Activated T-helper 17 cell treated with anti-CD3 and anti-CD28 coated beads, Interleukin-2, amount 50 U/mL, for 72 hours (primary cell): ENCODE results near the gene MKLN1. TPM values are rescaled to one million over a fixed set of nuclear protein-coding genes. Genes with fewer than 3 reads are reported as not detected.
"Not testable (repeated sequence)": the region's sequence is repeated elsewhere in the genome, so short reads cannot be mapped to it uniquely, and the experiment has no call there.

Experiments used
- ATAC-seq: fragments of 150-1000 bp; cut with Tn5 transposase; replicated peaks from 2 replicates; pipeline ENCODE4 v1.10.0; 2021; ENCODE audit warnings: mild to moderate bottlenecking, moderate library complexity
- H3K27ac Mint-ChIP-seq: one replicate; pipeline ENCODE4 v1.8.0; 2022; ENCODE audit warnings: mixed read lengths
- H3K27me3 Mint-ChIP-seq: one replicate; pipeline ENCODE4 v1.8.0; 2022; ENCODE audit warnings: mixed read lengths
- H3K36me3 Mint-ChIP-seq: one replicate; pipeline ENCODE4 v1.8.0; 2022; ENCODE audit warnings: low read depth, mild to moderate bottlenecking, mixed read lengths
- H3K4me1 Mint-ChIP-seq: one replicate; pipeline ENCODE4 v1.8.0; 2022; ENCODE audit warnings: mixed read lengths
- H3K4me3 Mint-ChIP-seq: one replicate; pipeline ENCODE4 v1.8.0; 2022; ENCODE audit warnings: mild to moderate bottlenecking, mixed read lengths
- H3K9me3 Mint-ChIP-seq: one replicate; pipeline ENCODE4 v1.8.0; 2022; ENCODE audit warnings: mixed read lengths
- total RNA-seq, 2 donors: library from RNA; stranded (reverse); gene quantifications; one replicate each; pipeline ENCODE4 v1.2.3, GENCODE V29; 2022

The MKLN1 gene
- total RNA-seq, 2 donors from 2014 or later = 49.5 to 70.1 TPM

DNA sequence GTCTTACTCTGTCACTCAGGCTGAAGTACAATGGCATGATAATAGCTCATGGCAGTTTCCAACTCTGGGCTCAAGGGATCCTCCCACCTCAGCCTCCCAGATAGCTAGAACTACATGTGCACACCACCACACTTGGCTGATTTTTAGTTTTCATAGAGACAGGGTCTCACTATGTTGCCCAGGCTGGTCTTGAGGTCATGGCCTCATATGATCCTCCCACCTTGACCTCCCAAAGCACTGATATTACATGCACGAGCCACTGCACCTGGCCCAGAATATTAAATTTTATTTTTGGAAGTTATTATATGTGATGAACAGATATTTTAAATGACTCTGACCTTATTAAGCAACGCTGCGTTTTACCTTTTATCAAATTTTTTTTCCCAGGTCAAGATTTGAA, 134.4 kb downstream of the MKLN1 start:
- Mint-ChIP-seq H3K27me3 (no peaks in the 10 kb centered on the region), H3K27ac (no peak overlapping the region), H3K4me3 (no peak overlapping the region), H3K9me3 (no peaks in the 10 kb centered on the region), H3K36me3 (peaks cover 78% of the 10 kb centered on the region), H3K4me1 (peaks cover 6% of the 10 kb centered on the region)
- ATAC-seq = no peak

DNA sequence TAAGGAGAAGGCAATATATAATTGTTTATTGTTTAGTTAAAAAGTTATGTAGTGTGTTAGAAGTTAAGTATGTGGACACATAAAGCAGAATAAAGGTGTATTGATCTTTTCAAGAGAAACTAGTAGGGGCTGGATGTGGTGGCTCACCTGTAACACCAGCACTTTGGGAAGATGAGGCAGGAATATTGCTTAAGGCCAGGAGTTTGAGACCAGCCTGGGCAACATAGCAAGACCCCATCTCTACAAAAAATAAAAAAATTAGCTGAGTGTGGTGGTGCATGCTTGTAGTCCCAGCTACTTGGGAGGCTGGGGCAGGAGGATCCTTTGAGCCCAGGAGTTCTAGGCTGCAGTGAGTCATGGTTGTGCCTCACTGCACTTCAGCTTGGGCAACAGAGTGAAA, 135.0 kb downstream of the MKLN1 start:
- H3K27ac Mint-ChIP-seq, H3K9me3 Mint-ChIP-seq, H3K27me3 Mint-ChIP-seq, H3K4me1 Mint-ChIP-seq, ATAC-seq, H3K4me3 Mint-ChIP-seq: not testable (repeated sequence)
- H3K36me3 Mint-ChIP-seq = peaks cover 80% of the 10 kb centered on the region

DNA sequence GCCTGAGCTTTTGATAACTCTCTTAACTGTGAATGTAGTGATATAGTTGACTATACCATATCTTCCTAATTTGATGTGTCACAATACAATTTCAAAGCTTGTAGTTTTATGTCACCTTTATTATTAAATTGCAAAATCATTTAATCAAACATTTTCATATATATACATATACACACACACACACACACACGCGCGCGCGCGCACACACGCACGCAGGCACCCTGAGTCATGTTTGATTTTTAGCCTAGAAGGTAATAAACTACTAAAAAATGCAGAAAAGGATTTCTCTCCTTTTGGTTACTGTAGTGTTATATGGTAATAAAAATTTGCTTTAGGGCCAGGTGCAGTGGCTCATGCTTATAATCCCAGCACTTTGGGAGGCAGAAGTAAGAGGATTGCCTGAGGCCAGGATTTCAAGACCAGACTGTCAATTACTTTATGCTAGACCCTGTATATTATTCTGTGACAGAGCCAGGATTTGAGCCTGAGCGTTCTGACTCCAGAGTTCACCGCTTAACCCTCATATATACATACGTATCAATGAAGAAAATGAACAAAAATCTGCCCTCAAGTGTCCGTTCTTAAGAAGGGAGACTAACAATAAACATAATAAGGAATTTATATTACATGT, 139.2 kb downstream of the MKLN1 start:
- Mint-ChIP-seq H3K4me1 (peaks cover 10% of the 10 kb centered on the region), H3K4me3 (no peak overlapping the region), H3K27ac (peak overlapping the region; percentile 1), H3K36me3 (peaks cover 92% of the 10 kb centered on the region), H3K9me3 (no peaks in the 10 kb centered on the region), H3K27me3 (no peaks in the 10 kb centered on the region)
- no peak for ATAC-seq

DNA sequence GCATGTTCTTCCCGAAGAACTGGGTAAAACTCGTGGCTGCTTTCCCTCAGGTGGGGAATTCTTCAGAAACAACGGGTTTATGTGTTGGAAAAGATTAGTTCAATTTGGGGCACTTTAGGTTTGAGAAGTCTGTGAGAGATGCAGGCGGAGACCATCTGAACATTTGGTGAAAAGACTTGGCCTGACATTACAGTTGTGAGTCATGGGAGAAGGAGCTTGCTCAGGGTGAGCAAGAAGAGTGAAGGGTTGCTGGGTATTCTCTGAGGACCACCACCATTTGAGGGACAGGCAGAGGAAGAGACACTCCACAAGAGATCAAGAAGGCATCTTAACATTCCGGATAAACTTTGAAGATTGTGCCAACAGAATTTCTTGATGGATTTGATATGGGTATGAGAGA, 140.1 kb downstream of the MKLN1 start:
- H3K4me3 Mint-ChIP-seq = no peak overlapping the region
- H3K27me3 Mint-ChIP-seq = no peaks in the 10 kb centered on the region
- ATAC-seq = no peak
- H3K36me3 Mint-ChIP-seq = peaks cover 92% of the 10 kb centered on the region
- H3K9me3 Mint-ChIP-seq = no peaks in the 10 kb centered on the region
- H3K4me1 Mint-ChIP-seq = peaks cover 10% of the 10 kb centered on the region
- H3K27ac Mint-ChIP-seq = peak overlapping the region; percentile 1

DNA sequence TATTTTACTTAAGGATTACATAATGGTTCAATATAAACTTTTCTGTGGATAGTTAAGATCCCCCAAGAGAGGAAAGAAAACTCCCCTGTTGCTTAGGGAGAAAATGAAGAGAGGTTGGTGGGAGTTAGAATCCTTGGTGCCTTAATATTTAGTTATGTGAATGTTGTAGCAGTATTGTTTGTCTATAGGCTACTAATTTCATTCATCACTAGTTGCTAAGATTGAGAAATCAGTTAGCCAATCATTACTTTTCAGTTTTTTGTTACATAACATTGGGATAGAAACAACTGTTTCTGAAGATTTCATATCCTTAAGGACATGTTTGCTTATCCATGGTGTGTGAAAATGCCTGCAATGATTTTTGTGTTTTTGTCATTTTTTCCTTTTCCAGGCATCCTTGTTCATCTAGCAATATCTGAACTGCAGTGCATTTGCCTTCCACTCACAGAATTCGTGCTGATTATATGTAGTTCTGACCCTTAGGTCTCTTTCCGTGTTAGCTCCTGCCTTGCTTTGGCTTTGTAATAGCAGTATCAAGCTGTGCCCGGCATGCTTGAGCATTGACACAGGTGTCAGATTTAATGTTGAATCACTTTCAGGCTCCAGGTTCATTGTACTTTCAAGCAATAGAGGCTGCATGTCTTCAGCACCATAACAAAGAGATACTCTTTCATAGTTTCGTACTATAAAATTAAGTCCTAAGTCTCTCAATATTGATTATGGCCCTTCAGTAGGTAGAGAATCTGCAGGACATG, 143.8 kb downstream of the MKLN1 start:
- Mint-ChIP-seq H3K27me3 (no peaks in the 10 kb centered on the region), H3K36me3 (peaks cover 94% of the 10 kb centered on the region), H3K4me1 (peaks cover 10% of the 10 kb centered on the region), H3K9me3 (no peaks in the 10 kb centered on the region), H3K4me3 (no peak overlapping the region), H3K27ac (no peak overlapping the region)
- ATAC-seq = no peak

DNA sequence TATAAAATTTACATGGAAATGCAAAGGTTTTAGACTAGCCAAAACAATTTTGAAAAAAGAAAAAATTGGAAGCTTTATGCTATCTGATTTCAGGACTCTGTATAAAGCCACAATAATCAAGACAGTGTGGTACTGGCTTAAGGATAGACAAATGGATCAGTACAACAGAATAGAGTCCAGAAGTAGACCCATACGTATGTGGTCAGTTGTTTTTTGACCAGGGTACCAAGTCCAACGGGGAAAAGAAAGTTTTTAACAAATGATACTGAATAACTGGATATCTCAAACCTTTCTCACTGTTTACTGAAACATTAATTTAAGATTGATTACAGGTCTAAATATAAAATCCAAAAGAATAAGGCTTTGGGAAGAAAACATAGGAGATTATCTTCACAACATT, 149.1 kb downstream of the MKLN1 start:
- Mint-ChIP-seq H3K4me1 (no peaks in the 10 kb centered on the region), H3K36me3 (peaks cover 64% of the 10 kb centered on the region), H3K27me3 (no peaks in the 10 kb centered on the region), H3K4me3 (no peak overlapping the region), H3K9me3 (no peaks in the 10 kb centered on the region), H3K27ac (no peak overlapping the region)
- ATAC-seq = no peak

DNA sequence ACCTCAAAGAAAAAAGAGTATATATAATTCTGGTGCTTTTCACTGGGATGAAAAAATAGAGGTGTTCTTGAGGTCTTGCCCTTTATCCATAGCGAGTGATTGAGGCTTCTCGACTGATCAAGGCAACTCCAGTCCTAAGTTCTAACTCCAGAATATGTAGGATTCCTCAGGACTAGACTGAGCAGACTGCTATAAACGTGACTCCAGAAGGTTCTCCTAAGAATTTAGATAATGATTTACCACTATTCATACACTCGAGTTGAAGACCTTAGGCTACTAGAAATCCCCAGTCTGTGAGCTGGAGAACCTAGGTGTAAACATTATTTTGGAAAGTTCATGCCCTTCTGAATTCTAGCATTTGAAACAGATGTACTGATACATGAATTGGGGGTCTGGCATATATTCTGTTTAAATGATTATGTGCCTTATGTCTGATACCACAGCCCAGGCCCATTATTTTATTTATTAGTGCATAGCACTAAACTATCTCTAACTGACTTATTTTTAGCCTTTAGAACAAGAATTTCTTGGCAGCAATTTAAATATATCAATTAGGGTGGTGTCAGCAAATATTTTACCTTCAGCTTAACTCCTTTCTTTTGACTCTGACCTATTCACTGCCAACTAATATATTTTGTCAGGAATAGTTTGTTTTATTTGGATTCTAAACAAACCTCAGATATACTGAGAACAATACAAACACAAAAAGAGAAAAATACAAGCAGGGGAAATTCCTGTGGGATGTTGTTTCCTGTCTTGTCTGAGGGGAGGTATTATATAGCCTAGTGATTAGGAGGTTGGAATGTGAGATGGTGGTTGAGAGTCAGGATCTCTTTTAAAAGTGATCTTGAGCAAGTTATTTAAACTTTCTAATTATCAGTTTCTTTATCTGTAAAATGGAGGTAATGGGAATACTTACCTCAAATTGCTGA, 153.0 kb downstream of the MKLN1 start:
- Mint-ChIP-seq H3K9me3 (no peaks in the 10 kb centered on the region), H3K27me3 (no peaks in the 10 kb centered on the region), H3K4me1 (no peaks in the 10 kb centered on the region), H3K4me3 (no peak overlapping the region), H3K27ac (no peak overlapping the region), H3K36me3 (peaks cover 48% of the 10 kb centered on the region)
- ATAC-seq = no peak

DNA sequence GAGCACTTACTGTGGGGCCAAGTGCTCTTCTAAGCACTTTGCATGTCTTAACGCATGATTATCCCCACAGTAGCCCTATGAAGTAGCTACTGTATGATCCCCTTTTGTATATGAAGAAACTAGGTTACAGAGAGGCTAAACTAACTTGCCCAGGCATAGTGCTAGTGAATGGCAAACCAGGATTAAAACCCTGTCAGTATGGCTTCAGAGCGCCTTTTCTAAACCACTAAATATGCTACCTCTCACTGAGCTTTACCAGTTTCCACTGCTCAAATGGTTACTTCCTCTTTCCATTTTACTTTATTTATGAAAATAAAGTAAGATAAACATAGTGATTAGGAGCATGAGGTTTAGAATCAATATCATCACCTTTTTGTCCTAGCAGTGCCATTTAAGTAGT, 155.1 kb downstream of the MKLN1 start:
- Mint-ChIP-seq H3K4me1 (no peaks in the 10 kb centered on the region), H3K27ac (no peak overlapping the region), H3K4me3 (no peak overlapping the region), H3K9me3 (no peaks in the 10 kb centered on the region), H3K36me3 (peaks cover 41% of the 10 kb centered on the region), H3K27me3 (no peaks in the 10 kb centered on the region)
- ATAC-seq = no peak

DNA sequence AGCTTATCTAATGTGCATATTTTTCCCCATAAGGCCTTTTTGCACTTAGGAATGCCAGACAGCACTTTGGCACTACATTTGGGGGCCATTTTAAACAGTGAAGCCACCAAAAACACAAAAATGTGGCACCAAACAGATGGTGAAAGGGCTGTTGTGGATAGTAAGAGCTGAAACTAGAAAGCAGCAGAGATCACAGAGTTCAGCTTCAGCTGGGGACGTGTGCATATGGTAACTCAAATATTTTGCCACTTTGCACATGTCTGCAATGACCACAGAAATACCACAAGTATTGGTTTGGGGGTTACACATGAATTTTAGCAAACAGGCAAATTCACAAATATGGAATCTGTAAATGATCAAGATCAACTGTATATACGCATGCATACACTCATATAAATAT, 155.9 kb downstream of the MKLN1 start:
- Mint-ChIP-seq H3K27ac (no peak overlapping the region), H3K9me3 (no peaks in the 10 kb centered on the region), H3K4me3 (no peak overlapping the region), H3K36me3 (peaks cover 39% of the 10 kb centered on the region), H3K4me1 (no peaks in the 10 kb centered on the region), H3K27me3 (no peaks in the 10 kb centered on the region)
- no peak for ATAC-seq

DNA sequence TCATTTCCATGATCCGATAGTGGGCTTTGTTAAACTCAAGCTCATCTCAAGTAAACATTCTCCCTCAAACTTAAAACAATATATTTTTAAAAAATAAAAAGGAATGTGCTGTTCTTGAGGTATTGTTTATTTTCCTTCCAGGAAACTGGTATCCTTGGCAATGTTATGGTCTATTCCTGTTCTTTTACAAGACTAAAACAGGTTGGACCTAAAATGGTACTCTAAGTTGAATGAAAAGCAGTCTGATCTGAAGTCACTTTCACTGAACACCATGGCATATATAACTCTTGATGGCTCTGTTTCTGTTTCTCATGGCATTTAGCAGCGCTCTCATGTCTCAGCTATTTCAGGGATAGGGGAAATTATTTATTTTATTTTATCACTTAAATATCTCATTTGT, 158.7 kb downstream of the MKLN1 start:
- Mint-ChIP-seq H3K9me3 (no peaks in the 10 kb centered on the region), H3K27ac (no peak overlapping the region), H3K4me3 (no peak overlapping the region), H3K4me1 (no peaks in the 10 kb centered on the region), H3K27me3 (no peaks in the 10 kb centered on the region), H3K36me3 (peaks cover 46% of the 10 kb centered on the region)
- ATAC-seq = no peak

DNA sequence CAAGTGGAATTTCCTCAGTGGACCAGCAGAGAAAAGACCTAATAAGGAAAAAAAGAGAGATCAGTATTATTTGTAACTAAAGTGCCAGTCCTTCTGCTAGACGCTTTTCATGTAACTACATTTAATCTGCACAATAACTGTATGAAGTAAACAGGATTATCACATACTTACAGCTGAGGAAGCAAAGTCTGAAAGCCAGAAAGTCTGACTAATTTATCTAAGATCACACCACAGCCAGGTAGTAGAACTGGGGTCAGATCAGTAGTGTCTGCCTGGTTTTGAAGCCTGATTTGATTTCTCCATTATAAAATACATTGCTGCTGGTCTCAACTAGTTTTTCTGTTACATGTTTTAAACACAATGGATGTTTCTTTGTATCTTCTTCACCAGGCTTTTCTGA, 159.5 kb downstream of the MKLN1 start:
- Mint-ChIP-seq H3K27me3 (no peaks in the 10 kb centered on the region), H3K27ac (no peak overlapping the region), H3K4me1 (no peaks in the 10 kb centered on the region), H3K9me3 (no peaks in the 10 kb centered on the region), H3K4me3 (no peak overlapping the region), H3K36me3 (peaks cover 46% of the 10 kb centered on the region)
- ATAC-seq = peak; percentile 43

DNA sequence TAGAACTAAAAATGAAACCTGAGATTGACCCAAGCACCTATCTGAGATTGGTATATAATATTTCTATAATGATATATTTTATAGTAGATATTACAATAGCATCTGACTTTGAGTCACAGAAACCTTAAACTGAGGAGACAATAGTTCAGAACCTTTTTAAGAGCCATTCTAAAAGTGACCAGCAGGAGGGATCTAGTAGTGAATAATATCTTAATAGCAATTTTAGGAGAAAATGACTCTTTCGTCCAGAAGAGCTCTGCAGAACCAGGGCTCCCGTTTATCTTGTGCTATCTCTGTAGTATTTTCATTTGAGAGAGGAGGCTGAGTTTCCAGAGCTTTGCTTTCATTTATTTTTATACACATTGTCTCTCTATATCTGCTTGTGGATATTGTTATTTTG, 160.7 kb downstream of the MKLN1 start:
- no peak overlapping the region for H3K4me3 Mint-ChIP-seq
- H3K27me3 Mint-ChIP-seq = no peaks in the 10 kb centered on the region
- ATAC-seq = no peak
- peaks cover 43% of the 10 kb centered on the region for H3K36me3 Mint-ChIP-seq
- no peaks in the 10 kb centered on the region for H3K4me1 Mint-ChIP-seq
- H3K27ac Mint-ChIP-seq = no peak overlapping the region
- H3K9me3 Mint-ChIP-seq = no peaks in the 10 kb centered on the region

DNA sequence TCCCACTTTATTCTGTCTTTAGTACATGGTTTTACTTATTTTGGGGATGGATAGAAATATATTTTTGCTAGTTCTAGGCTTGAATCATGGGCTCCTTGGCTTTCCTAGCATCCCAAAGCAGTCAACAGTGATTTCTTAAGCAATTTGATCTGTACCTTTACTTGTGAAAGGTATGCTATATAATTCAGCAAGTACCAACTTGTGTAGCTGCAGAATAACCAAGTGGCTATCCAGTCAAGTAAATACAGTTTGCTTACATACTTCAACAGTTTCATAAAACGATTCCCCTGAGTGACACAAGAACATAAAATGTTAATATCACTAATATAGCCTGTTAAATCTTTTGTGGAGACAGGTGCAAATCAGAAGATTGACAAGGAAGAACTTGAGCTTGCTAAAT, 161.5 kb downstream of the MKLN1 start:
- no peaks in the 10 kb centered on the region for H3K4me1 Mint-ChIP-seq
- H3K27ac Mint-ChIP-seq = no peak overlapping the region
- no peaks in the 10 kb centered on the region for H3K9me3 Mint-ChIP-seq
- no peaks in the 10 kb centered on the region for H3K27me3 Mint-ChIP-seq
- no peak for ATAC-seq
- peaks cover 40% of the 10 kb centered on the region for H3K36me3 Mint-ChIP-seq
- no peak overlapping the region for H3K4me3 Mint-ChIP-seq

DNA sequence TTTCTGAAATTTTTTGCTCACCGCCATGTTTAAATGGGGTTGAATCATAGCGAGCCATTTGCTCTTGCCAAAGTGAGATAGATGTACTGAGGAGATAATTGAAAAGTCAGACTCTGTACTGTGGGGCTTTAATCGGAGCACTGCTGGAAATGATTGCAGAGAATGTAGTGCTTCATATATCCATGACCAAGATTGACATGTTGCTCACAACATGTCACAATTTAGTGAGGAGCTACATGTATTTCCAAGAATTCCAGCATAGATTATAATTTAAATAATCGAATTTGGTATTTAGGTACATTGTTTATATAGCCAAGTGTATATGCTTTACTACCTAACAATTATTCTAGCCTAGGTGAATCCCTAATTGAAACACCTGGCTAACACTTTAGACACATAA, 162.2 kb downstream of the MKLN1 start:
- H3K36me3 Mint-ChIP-seq = peaks cover 35% of the 10 kb centered on the region
- H3K27me3 Mint-ChIP-seq = no peaks in the 10 kb centered on the region
- no peak for ATAC-seq
- H3K27ac Mint-ChIP-seq = no peak overlapping the region
- no peak overlapping the region for H3K4me3 Mint-ChIP-seq
- no peaks in the 10 kb centered on the region for H3K9me3 Mint-ChIP-seq
- no peaks in the 10 kb centered on the region for H3K4me1 Mint-ChIP-seq

DNA sequence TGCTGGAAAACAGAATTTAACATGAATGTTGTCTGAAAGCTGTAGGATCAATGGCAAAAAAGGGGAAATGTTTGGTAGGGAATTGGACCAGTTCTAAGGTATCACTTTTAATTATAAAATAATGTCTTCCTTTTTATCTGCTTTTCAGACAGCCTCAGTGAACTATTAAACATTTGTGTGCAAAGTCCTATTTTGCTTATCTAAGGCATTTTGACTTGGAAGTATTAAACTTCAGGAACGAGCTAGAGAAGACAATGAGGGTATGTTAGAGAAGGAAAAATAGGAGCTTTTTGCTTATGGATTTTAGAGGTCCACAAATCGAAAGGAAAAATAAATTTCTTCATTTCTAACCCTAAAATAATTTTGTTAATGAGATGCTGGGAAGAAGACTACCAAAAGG, 165.4 kb downstream of the MKLN1 start:
- Mint-ChIP-seq H3K4me3 (no peak overlapping the region), H3K27ac (no peak overlapping the region), H3K27me3 (no peaks in the 10 kb centered on the region), H3K9me3 (no peaks in the 10 kb centered on the region), H3K36me3 (peaks cover 34% of the 10 kb centered on the region), H3K4me1 (no peaks in the 10 kb centered on the region)
- ATAC-seq = no peak
